HG03520 (cell line): ENCODE measurements around the gene CELF4.

Experiments used
- ATAC-seq: cut with Tn5 transposase; IDR thresholded peaks from one replicate; pipeline ENCODE4 v1.9.1; 2021; ENCODE audit warnings: mild to moderate bottlenecking, moderate library complexity; ENCODE audit not compliant: unreplicated experiment

Gene CELF4

GRCh38 chr18:37299471-37300304 lies 265.9 kb downstream of the CELF4 start:
- ATAC-seq = peak; percentile 55

DNA sequence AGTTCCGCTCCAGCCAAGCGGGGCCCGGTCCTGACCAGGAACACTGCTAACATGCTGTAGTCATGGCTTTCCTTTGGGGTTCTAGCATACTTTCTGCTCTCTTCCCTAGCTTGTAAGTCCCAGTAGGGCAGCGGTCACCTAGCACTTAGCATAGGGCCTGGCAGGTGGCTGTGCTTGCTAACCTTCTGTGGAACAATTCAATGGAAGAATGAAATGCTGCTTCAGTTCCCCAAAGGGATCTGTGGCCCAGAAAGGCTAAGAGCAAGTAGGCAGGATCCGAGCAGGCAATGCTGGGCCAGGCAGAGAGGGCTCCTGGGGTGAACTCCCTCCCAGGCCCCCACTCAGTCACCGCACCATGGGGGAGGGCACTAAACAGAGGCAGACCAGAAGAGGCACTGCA lies 266.8 kb downstream of the CELF4 start:
- no peak for ATAC-seq

- no peak for ATAC-seq
Observed at GRCh38 chr18:37297106-37297505, 268.5 kb downstream of the CELF4 start.

GRCh38 chr18:37294951-37295350 lies 270.6 kb downstream of the CELF4 start:
- ATAC-seq = no peak

DNA sequence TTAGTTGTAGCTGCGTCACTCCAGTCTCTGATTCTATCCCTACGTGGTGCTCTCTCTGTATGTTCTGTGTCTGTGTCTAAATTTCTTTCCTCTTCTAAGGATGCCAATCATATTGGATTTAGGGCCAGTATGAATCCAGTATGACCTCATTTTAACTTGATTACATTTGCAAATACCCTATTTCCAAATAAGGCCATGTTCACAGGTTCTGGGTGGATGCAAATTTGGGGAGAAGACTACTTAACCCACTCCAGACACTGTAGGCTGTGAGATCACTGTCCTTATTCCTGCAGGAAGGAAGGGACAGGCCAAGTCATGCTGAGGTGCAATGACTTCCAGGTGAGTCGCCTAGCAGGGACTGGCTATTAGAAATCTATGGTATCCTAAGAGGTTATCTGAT lies 272.2 kb downstream of the CELF4 start:
- no peak for ATAC-seq

DNA sequence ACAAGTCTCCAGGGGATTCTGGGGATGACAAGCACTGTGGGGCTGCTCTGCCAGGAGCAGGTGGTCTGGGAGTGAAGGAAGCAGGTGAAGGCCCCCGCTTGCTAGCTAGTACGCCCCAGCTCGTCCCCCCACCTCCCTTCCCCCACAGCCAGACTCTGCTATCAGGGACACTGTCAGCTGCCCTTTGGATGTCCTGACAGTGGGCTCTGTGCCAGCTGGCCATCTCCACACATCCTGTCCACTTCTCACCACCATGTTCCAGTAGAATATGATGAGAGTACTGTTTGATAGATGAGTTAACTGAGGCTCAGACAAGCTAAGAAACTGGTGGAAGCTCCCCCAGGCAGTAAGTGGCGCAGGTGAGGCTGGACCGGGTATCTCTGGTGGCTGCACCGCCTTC lies 276.2 kb downstream of the CELF4 start:
- ATAC-seq = no peak

DNA sequence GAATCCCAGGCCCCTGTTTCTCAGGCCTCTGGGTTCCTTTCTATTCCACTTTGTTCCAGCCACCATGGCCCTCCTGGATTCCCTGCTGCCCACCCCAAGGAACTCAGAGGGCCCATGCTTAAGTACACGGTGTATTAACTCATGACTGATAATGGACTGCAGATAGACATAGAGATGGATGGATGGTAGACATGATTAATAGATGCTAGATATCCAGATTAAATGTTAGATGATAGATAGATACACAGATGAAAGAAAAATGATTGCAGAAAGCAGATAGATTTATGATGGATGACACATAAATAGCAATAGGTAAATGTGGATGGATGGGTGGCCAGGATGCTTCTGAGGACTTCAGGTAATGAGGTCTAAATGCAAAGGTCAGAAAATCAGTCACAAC lies 278.0 kb downstream of the CELF4 start:
- ATAC-seq = no peak

DNA sequence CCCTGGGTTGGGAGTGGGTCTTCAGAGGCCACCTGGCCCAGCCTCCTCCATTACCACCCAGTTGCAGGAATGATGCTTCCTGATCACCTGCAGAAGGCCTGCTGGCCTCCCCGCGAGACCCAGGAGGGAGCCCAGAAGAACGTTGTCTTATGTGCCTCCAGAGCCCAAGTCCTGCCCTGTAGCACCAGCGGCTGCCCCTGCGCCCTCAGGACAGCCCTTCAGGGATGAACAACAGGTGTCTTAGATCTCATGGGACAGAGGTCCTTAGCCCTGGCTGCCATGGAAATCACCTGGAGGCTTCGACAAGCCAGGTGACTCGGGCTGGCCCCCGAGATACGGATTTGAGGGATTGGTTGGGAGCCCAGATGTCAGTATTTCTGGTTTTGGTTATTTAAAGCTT lies 278.8 kb downstream of the CELF4 start:
- ATAC-seq = no peak

GRCh38 chr18:37285825-37286224 lies 279.8 kb downstream of the CELF4 start:
- no peak for ATAC-seq

DNA sequence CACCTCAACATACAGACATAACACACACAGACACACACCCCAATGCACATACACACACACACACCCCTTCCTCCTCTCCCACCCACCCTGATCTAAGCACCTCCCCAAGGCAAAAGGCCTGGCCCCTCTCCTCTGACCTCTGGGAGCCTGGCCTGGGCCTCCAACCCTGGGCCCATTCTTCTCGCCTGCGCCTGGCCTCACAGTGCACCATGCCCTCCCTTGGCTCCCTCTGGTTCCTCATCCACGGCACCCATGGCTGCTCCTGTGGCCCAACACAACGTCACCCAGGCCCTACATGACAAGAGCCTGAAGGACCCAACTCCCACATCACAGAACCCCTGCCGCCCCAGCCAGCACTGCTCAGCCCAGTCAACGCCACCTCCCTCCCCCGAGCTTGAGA lies 281.3 kb downstream of the CELF4 start:
- ATAC-seq = no peak

DNA sequence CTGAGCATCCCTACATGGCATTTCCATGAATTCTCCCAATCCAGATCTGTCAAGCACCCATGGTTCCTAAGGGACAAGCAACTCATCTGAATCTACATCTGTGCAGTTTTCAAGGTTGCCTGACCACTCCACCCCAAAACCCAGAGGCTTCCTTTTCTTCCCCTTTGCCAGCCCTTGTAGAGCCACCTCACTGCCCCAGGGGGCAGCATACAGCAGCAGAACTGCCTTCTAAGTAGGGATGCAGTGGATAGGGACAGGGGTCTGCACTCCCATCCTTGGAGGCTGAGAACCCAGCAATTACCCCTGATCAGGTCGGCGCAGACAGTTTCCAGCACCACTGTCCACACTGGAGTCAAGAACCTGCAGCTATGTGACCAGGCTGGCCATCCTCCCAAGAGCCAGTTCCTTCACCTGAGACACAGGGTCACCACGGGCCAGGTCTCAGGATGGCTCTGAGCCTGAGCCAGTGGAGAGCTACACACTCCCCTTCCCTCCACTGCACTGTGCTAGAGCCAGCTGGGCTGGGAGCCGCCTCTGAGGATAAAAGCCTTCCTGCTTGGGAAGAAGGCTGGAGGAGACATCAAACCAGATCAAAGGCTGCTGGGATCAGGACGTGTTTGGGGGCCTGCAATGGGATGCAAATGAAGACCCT lies 283.1 kb downstream of the CELF4 start:
- no peak for ATAC-seq

DNA sequence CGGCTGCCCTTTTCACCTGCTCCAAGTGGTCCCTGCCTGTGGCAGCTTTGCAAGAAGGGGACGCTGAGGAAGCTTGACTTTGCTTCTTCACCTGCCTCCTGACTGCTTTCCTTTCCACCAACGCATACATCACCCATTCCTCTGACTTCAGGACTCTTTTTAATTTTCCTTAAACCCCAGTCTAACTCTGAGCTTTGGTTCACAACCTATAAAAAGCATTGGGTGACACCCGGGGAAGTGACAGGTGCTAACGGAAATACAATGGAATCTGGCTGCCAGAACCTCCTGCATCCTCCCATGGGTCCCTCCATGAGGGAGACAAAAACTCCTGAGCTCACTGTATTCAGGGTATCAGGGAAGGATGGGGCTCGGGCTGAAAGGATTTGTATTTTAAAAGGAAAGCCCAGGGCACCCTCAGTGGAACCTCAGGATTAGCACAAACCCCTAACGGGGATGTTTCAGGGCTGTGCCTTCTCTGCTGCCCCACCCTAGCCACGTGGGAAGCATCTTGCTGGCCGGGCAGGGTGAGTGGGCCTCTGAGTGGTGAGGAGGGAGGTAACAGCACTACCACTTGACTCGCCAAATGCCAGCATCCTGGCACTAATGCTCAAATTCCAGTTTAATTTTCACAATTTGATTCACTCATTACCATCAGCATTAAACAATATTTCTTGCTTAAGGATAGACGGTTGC lies 284.8 kb downstream of the CELF4 start:
- ATAC-seq = no peak

GRCh38 chr18:37277804-37278203 lies 287.8 kb downstream of the CELF4 start:
- no peak for ATAC-seq

DNA sequence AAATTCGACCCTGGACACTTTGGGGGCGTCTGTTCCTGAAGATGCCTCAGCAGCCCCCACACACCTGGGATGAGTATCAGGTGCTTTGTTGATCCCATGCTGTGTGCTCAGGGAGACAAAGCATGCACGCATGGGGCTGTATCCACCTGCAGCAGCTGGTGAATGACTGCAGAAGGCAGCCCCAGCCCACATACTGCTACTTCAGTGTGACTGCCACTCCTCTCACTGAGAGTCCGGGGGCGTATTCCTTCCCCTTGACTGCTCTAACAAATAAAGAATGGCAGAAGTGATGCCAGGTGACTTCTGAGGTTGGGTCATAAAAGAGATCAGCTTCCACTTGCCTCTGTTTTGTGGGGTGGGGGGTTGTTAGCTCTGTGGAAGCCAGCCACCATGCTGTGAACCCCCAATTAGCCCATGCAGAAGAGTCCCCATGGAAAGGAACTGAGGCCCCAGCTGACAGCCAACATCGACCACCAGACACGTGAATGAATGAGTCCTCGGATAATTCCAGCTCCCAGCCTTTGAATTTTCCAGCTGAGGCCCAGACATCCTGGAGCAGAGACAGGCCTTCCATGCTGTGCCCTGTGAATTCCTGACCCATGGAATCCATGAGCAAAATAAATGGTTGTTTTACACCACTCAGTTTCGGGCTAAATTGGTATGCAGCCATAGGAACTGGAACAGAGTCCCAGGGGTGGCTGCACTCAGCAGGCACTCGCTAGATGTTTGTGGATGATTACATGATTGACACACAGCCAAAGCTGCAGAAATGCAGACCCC lies 289.3 kb downstream of the CELF4 start:
- no peak for ATAC-seq

DNA sequence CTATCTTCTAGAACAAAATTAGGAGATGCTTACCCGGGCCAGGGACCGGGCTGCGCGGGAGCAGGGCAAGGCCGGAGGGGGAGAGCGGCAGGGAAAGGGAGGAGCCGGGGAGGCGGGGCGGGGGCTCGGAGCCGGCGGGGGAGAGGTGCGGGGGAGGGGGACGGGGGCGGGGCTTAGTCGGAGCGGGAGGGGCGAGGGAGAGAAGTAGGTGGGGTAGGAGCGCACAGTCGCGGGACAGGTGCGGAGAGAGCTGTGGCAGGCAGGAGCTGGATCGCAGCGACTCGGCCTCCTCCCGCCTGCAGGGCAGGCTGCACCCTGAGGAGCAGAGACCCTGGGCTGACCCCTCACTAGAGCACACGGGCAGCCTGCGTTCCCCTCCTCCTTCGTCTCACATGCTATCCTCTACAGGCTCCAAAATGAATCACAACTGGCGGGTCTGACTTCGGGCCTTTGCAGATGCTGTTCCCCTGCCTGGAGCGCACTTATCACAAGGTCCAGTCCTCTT lies 290.3 kb downstream of the CELF4 start:
- no peak for ATAC-seq

DNA sequence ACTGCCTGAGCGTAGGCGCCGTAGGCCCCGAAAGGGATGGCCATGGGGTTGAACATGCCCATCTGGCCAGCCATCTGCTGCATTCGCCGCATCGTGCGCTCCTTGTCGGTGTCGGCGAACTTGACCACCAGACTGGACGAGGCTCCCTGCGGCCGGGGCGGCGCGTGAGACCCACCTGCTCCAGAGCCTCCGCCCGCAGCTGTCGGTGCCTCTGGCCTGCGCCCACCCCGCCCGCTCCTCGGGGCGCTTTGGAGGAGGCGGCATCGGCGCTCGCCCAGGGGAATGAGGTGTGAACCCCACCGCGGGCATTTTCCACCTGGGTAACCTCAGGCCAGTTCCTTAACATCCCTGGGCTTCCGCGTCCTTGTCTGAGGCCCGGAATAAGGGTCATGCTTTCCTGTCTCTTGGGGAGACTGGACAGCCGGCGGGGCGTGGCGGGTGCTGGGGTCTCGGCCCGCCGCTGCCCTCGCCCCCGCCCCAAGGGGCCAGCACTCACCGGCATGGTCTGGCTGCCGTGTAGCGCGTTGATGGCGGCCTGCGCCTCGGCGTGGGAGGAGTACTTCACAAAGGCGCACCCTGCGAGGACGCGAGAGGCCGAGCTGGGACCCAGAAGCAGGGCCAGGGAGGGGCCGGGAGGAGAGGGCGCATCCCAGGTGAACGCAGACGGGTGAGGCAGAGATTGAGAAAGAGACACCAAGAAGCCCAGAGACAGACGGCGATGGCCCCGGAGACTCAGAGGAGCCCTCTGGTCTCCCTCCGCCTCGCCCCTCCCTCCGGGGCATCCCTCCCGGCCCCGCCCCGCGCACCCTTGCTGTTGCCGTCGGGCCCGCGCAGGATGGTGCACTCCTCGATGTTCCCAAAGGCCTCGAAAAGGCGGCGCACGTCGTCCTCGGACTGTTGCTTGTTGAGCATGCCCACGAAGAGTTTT lies 291.0 kb downstream of the CELF4 start:
- no peak for ATAC-seq

GRCh38 chr18:37272841-37273240 lies 292.8 kb downstream of the CELF4 start:
- ATAC-seq = no peak

DNA sequence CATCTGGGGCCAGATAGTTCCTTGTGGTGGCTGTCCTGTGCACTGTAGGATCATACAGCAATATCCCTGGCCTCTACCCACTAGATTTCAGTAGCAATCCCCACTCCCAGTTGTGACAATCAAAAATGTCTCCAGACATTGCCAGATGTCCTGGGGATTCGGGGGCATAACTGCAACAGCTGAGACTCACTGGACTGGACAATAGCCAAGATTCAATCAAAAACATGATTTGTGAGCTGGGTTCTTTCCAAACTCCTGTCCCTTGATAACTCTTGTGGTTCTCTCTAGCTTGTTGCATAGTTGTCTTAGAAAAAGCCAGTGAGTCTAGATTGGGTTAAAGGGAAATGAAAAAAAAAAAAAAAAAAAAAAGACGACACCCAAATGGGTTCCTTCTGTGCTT lies 293.4 kb downstream of the CELF4 start:
- no peak for ATAC-seq

DNA sequence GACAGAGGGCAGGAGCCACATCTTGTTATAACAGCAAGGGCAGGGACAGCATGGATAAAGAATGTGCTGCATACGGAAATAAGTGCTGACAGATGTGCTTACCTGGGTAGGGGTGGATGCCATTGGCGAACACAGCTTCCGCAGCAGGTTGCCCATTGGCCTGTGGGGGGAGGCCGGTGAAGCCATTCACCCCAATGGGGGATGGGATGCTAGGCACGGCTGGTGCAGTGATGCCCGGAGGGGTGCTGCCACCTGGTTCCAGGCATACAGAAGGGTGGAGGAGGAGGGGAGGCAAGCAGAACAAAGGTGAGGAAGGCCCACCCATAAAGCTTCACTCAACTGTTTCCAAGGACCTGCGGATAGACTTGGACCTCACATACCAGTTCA lies 294.9 kb downstream of the CELF4 start:
- ATAC-seq = no peak
